ENCODE results near the gene GALK2.

The GALK2 gene

GRCh38 chr15:49366496-49366895 lies 196.4 kb downstream of the GALK2 start:
- DNase-seq = no peak

DNA sequence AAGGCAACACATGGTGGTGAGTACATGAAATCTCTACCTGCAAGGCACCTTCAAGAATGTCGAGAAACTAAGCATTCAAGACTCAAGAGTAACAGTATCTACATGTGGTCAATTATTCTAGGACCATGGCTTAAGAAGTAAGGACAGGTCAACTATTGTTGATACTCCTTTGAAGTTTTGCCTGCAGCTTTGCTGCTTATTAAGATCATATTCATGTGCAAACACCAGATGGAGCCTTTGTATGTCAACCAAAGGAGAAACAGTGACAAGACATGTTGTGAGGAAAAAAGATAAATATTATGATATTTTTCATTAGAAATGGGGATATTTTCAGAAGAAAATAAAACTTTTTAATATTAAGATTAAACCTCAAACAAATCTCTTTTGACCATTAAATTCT lies 200.7 kb downstream of the GALK2 start:
- no peak for DNase-seq

DNA sequence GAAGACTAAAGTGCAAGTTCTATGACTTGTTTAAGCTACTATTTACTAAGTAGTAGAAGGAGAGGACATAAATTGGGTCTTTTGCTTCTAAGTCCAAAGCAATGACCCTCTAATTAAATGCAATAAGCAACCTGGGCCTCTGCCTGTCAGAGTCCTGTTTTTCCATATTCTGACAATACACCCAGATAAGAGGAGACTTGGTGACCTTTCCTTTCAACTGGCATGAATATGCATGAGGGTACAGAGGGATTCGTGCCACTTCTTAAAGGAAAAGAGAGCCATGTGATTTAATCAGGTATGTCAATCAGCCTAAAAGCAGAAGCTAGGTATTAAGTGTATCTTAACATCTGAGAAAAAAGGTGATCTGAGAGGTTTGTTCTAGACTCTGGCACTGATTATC lies 202.3 kb downstream of the GALK2 start:
- DNase-seq = no peak

DNA sequence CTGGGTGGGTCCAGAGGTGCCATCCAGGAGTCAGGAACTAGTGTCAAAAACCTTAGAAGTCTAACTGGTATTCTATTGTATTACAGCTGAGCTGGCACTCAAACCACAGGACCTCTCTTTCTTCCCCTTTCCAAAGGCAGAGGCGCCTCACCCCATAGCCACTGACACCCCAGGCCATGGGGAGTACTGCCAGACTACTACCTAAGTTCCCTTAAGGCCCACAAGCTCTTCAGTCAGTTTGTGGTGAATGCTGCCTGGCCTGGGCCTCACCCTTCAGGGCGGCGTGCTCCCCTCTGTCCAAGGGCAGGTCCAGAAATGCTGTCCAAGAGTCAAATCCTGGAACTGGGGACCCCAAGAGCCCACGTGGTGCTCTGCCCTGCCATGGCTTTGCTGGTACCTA lies 209.9 kb downstream of the GALK2 start:
- DNase-seq = no peak

DNA sequence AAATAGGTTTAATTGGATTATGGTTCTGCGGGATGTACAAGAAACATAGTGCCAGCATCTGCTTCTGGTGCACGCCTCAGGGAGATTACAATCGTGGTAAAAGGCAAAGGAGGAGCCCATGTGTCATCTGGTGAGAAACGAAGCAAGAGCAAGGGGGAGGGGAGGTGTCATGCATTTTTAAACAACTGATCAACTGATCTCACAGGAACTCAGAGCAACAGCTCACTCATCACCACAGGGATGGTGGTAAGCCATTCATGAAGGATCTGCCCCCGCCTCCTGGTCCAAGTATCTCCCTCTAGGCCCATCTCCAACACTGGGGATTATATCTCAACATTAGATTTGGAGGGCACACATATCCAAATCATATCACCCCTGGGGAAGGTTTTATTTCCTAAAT lies 210.9 kb downstream of the GALK2 start:
- no peak for DNase-seq
